GM21528 (cell line): ENCODE measurements around the gene ASB7.

ENCODE experiments used
- ATAC-seq: cut with Tn5 transposase; IDR thresholded peaks from one replicate; pipeline ENCODE4 v1.9.1; 2021; ENCODE audit warnings: mild to moderate bottlenecking, moderate library complexity; ENCODE audit not compliant: unreplicated experiment, low FRiP score

Gene ASB7

DNA sequence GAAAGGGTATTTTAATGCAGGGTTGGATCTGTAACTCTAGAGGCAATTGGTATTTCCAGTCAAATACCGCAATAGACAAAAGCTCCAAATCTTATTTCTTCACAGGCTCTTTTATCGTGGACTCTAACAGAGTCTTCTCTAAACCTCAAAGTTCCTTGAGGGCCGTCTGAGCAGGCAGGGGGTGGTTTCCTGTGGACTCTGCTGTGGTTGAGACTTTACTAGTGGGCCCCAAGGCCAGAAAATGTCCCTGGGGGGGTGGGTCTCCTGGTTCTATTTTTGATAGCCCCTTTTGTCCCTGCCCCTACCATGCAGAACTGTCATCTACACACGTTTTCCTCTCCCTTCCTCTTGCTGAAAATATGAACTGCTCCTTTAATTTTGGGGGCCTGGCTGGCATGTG is 80.1 kb downstream of the ASB7 start:
- ATAC-seq: no peak

DNA sequence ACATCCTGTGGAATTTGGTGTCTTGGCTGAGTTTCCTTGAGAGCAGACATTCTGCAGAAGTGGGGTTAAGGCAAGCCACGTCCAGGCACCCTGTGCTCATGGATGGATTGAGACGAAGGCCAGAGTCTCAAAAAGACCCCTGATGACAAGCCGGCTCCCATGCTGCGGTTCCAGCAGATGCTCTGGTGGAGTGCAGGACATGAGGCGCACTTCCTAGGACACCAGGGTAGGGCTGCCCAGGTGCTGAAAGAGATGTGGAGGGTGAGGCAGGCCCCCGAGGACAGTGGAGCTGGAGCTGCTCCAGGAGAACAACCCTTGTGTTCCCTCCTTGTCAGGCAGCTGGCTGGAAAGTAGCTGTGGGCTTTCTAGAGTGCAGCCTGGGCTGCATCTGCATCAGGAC is 81.0 kb downstream of the ASB7 start:
- ATAC-seq: no peak

DNA sequence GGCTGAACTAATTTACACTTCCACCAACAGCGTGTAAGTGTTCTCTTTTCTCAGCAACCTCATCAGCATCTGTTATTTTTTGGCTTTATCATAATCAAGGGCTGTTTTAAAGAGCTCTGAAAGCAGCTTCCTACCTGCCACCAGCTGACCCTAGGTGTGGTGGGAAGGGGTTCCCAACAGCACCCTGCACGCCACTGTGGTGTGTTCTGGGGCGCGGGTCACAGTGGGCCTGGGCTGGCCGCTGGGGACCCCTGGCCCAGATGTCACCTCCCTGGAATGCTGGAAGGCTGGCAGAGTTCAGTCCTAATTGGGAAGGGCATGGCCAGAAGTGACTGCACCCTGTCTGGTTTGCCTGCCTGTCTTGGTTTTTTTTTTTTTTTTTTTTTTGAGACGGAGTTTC is 82.2 kb downstream of the ASB7 start:
- ATAC-seq: no peak

DNA sequence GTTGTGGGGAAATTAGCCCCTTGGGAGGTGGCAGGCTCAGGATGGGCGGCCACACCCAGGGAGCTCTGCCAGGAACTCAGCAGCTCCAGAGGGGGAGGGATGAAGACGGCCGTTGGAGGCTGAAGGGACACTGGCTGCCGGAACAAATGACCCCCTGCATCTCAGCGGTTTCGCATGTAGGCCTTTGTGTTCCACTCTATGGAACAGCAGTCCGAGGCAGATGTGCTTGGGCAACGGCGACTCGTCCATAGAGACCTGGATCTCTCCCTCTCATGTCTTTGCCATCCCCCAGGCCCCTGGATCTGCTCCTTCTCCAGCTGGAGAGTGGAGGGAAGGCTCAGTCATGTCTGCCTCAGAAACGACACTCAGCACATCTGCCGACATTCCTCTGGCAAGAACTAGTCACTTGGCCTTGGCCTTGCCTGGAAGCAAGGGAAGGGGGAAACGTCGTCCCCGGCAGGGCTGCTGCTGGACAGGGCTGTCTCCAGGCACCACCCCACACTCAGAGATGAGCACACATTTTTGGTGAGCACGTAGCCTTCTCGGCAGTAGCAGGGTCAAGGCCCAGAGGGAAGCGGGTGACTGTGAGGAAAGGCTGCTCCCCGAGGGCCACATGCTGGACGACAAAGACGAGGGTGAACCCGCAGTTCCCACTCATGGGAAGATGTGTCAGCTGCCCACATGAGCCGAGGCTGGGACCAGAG is 83.8 kb downstream of the ASB7 start:
- no peak for ATAC-seq

DNA sequence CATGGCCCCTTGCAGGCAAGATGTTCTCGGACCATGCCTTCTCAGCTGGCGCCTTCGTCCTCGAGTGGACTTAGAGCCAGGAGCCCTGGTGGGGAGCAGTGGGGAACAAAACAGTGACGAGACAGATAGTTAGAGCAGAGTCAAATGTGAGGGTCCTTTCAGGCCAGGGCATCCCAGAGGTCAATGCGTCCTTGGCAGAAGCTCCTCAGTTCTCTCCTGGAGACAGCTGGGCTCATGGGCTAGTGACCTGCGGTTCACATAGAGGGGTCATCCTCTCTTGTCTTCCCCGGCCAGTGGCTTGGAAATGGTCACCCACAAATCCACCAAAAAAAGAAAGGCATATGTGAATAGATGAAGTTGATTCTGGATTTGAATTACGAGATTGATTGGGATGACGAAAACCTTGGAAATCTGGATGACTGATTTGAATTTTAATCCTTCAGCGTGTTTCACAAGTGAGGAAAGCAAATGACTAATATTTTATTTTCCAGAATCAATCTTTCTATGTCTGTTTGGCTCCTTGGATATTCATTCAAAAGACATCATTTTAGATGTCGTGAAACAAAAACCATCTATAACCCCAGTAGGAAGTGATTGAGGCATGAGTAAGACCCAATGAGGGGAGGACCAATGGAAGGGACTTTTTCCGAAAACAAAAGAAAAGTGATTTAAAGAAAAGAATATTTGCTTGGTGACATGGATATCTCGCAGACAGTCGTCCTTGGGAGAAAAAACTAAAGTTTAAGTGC is 84.5 kb downstream of the ASB7 start:
- ATAC-seq: no peak

DNA sequence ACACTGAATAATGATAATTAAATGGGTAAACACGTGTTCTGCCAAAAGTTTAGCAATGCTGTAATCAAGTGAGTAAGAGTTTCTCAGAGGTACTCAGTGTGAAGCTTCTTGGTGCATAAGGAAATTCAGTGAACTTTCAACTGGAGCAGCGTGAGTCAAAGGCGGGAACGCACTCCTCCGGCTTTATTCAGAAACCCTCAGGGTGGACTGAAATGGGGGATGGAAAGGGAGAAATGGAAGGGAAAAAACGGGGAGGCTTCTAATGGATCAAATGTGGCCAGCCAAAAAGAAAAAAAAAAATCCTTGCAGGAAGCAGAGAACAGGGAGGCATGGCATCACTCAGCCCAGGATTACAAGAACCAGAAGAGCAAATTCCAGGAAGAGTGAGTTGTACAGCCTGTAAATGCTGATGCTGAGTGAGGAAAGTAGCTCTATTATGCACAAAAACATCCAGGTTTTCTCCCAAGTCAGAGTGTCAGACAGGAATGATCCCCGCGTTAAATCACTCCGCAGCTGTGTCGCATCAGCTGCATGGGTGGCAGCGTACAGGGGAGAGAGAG is 85.3 kb downstream of the ASB7 start:
- ATAC-seq: no peak

DNA sequence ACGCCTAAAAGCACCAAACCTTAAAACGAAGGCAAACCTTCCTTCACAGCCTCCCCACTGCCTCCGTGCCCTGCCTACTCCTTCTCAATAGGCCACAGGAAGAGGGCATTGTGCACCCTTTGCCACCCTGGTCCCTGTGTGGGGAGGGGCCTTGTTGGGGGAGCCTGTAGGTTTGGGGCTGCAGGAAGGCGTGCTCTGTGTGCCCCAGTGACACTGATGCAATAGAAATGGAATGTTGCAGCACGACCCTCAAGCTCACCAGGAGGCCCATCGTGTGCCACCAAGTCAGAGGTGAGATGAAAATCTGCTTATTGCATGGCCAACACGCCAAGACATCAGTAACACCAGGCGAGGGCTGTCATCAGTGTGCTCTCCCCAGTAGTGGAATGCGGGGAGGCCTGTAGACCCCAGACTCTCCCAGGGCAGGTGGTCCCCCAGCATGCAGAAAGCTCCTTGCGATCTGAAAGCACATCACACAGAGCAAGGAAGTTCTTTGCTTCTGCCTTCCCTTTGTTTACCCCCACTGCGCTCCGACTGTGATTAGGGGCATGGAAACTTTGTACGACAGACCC is 86.2 kb downstream of the ASB7 start:
- no peak for ATAC-seq

DNA sequence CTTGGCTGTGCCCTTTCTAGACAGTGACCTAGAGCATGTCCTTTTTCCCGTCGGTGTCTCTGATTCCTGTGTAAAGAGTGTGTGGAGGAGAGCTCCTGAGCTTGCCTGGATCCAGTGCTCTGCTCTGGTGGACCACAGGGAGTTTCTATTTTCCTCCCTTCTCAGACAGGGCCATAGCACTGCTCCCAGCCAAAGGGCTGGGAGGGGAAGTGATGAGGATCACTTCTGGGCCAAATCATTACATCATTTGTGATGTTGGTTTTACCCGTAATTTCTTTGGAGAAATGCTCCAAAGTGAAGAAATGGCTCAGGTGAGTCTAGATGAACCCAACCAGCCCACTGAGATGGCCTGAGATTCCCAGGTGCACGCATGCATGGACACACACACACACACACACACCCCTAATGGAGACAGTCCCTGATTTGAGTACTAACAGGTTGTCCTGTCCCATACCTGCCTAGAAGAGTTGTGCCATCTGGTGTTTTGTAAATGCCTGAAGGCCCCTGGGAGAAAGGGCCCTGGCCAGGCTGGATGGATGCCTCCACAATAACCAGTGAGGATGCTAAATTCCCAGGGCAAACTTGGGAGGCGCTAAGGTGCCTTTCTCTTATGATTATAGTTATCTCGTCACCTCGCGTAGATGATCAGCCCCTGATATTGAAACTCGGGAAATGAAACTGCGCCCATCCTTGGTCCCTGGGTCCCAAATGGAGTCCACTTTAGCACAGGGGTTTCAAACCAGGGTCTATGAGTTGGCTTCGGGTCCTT is 86.9 kb downstream of the ASB7 start:
- ATAC-seq: no peak

DNA sequence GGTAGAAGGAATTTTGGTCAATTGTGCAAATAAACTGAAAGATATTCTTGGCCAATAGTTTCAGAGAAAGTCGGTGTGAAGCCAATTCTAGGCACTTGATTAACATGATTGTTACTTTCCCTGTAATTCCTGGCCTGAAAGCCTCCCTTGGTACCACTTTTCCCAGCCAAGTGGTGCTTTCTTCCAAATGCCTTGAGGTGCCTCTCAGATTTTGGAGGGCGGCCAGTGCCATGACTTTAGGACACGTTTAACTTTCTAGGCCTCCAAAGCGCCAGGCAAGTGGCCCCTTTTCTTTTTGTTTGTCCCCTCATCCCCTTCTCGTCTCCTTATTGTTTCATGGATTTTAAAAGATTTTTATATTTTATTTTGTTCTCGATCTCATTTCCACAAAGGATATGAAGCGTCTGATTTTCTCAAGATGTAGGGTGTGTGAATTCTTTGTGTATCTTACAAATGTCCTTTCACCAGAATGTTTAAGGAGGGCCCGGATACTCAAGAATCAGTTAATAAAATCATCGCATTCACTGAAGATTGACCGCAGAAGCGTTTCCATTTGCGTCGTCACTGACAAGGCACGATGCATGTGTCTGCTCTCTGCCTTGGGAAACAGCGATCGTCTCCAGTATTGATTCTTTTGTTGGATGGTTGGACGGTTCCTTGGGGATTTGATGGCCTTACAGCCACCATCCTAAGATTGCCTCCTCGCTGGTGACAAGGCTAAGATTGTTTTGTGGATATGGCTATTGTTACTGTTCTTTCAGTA is 87.8 kb downstream of the ASB7 start:
- no peak for ATAC-seq

DNA sequence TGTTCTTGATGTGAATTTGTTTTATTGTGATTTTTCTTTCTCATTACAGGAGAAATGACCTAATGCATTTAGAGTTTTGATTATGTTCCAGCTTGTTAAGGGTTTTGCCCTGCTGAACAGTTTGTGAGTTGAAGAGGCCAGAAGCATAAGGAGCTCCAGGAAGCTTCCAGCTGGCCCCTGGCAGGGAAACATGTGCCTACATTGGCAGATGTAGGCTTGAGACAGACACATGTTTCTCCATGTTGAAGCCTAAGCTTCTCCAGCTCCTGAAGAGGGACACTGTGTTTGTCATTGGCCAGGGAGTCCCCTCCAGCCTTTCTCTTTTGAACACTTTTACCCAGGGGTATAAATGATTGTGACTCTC is 88.4 kb downstream of the ASB7 start:
- no peak for ATAC-seq

DNA sequence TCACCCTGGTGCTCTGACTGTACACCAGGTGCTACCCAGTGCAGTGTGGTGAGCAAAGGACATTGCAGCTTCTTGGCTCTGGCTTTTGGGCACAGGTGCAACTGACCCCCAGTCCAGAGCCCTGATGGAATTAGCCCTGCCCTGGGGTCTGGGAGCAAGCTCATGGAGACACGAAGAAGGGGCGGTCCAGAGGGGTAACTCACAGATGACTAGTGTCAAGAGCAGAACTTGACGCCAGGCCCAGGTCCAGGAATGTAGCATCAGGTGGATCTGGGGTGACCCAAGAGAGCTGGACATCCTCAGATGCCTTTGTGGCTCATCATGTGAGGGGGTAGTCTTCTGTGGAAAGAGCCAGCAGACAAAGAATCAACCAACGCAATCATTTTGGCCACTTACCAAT is 88.9 kb downstream of the ASB7 start:
- no peak for ATAC-seq

DNA sequence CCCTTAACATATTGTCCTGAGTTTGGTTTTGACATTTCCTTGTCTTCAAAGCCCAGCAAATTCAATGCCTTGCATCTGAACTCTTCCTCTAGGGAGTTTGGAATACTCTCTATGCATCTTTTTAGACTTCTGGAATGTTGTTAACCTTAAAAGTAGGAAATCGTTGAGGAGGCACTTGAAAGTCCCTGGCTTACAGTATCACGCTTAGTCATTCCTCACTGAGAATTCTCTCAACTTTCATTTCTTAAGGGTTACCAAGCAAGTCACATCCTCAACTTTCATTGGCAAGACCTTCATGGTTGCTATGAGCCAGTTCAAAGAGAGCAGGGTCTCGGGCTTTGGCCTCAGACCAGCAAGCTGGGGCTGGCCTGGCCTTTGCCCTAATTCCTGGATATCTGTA is 89.9 kb downstream of the ASB7 start:
- no peak for ATAC-seq

DNA sequence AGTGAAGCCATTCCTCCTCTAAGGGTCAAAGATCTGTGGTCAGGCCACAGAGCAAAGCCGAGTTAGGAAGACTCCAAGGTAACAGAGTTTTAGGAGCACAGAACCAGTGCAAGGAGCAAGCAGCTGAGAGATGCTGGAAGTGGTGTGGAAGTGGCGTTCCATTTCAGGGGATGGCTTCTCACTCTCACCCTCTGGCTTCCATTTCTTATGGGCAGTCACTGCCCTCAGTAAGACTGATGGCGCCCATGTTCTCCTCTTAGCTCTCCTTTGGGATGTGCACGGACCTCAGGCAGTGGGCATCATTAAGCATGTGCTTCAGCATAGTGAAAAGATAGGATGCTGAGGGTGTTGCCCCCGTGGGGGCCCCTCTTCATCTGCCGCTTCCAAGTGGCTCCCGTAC is 90.3 kb downstream of the ASB7 start:
- ATAC-seq: no peak

DNA sequence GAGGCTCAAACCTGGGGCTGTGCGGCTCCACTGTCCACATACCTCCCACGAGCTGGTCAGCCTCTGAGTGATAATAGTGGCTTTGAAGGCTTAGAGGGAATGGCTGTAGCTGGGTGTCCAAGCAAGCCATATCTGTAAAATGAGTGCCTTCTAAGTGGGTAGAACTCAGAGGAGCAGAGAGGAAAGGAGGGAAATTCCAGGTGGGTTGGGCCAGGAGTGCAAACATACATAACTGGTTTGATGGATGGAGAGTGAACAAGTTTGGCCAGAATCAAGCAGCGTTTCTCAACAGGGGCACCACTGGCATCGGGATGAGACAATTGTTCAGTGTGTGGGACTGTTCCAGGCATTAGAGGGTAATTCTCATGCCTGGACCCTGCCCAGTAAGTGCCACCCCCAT is 91.1 kb downstream of the ASB7 start:
- no peak for ATAC-seq

DNA sequence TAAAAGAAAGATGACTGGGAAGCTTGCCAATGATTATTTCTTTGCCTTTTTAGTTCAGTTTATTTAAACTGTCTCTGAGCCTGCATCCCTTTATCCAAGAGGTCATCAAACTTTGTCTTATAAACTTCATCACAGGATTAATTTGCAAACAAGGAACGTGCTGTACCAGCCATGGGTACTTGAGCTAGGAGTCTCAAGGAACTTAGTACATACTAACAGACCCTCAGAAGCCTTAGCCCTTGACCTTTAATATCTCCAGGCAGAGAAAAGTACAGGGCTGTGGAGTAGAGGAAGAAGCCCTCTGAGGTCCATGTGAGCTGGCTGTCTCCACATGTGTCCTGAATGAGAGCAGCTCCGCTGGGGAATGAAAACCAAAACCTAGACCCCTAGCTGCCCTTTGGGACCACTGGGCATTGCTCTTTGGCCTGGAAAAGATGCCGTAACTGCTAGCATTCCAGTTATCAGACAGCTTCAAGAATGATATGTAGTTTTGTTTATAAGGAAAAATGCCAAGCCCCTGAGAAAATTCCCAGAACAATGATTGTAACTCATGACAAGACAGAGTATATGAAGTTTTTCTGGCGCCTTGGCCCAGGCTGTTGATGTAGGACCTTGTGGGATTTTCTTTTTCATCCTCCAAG is 92.1 kb downstream of the ASB7 start:
- no peak for ATAC-seq

DNA sequence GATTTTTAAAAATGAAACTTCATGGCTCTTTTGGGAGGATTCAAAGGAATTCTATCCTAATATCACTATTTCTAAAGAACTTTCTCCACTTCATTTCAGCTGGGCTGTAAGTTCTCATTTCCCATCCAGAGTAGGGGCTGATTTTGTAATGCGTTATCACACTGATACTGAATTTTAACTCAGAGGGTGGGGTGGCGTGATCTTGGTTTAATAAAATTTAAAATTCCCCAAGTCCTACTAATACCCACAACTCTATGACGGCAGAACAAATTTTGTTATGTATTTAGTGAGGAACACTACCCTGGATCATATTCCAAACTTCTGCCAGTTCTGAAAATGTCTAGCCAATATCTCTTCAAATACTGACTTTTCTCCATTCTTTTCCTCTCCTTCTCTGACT is 92.7 kb downstream of the ASB7 start:
- ATAC-seq: no peak

DNA sequence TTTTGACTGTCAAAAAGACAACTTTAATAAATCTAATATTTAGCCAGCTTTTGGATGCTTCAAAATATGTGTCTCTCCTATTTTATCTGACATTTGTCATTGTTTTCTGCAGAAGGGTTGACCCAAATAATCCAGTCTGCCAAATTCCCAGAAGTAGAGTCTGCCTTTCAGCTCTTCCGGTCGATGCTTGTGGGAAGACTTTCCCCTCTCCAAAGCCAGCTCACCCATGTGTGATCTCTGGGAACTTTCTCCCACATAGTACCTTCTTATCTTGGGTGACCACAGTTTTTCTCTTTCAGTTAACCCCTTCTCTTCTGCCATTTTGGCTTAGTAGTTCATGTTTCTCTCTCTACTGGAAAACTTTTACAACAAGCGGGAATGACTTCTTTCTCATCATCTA is 94.1 kb downstream of the ASB7 start:
- no peak for ATAC-seq
